SU-DHL-6 (cell line): Measurements from ENCODE around the gene EYS.

Experiments
- H2AFZ ChIP-seq: fragments of 200-600 bp; sonication (generic); 2 replicates; pipeline ENCODE4 v1.6.1; 2014; ENCODE audit warnings: low read depth, mild to moderate bottlenecking, moderate library complexity, mixed read lengths, antibody characterized with exemption, low read length; ENCODE audit not compliant: severe bottlenecking
- H3F3A ChIP-seq: fragments of 200-600 bp; shearing (Covaris generic); 2 replicates; pipeline ENCODE4 v1.6.0; 2016; ENCODE audit warnings: antibody characterized with exemption, mild to moderate bottlenecking; ENCODE audit not compliant: insufficient read depth
- H3K27ac ChIP-seq: fragments of 200-600 bp; sonication (generic); 2 replicates; pipeline ENCODE4 v1.5.1; 2016; ENCODE audit warnings: low read depth, mild to moderate bottlenecking, low read length, moderate library complexity, mixed read lengths
- H3K27me3 ChIP-seq: fragments of 200-600 bp; sonication (generic), shearing (Covaris generic); 2 replicates; pipeline ENCODE4 v1.6.0; 2014; ENCODE audit warnings: mild to moderate bottlenecking, low read length
- H3K36me3 ChIP-seq: fragments of 200-600 bp; sonication (generic); 2 replicates; pipeline ENCODE4 v1.6.1; 2014; ENCODE audit warnings: mild to moderate bottlenecking, low read length, mixed read lengths
- H3K4me2 ChIP-seq: fragments of 300-600, 200-600 bp; shearing (Covaris generic), sonication (generic); 2 replicates; pipeline ENCODE4 v1.6.0; 2014; ENCODE audit warnings: low read length, low read depth, mild to moderate bottlenecking; ENCODE audit not compliant: poor library complexity, severe bottlenecking
- H3K4me3 ChIP-seq: fragments of 200-600 bp; sonication (generic); 2 replicates; pipeline ENCODE4 v1.5.1; 2014; ENCODE audit warnings: antibody characterized with exemption, low read length, mild to moderate bottlenecking, mixed read lengths; ENCODE audit not compliant: insufficient read depth, poor library complexity, severe bottlenecking
- H3K79me2 ChIP-seq: fragments of 200-600 bp; sonication (generic); 2 replicates; pipeline ENCODE4 v1.6.1; 2014; ENCODE audit warnings: mild to moderate bottlenecking, low read length, moderate library complexity; ENCODE audit not compliant: insufficient read depth
- H3K9ac ChIP-seq: fragments of 200-600 bp; sonication (generic); 2 replicates; pipeline ENCODE4 v1.7.0; 2014; ENCODE audit warnings: mild to moderate bottlenecking, low read length
- H3K9me2 ChIP-seq: fragments of 200-600 bp; sonication (generic); replicated peaks from 2 replicates; pipeline ENCODE4 v1.6.1; 2014; ENCODE audit warnings: low read length; ENCODE audit not compliant: insufficient read depth
- H3K9me3 ChIP-seq: fragments of 200-600 bp; sonication (generic); 2 replicates; pipeline ENCODE4 v1.6.1; 2014; ENCODE audit warnings: low read length, mixed read lengths; ENCODE audit not compliant: insufficient read depth
- H4K20me1 ChIP-seq: fragments of 200-600 bp; sonication (generic); 2 replicates; pipeline ENCODE4 v1.6.1; 2014; ENCODE audit warnings: low read depth, mild to moderate bottlenecking, antibody characterized with exemption, low read length, moderate library complexity, mixed read lengths
- EZH2phosphoT487 ChIP-seq: fragments of 200-600 bp; sonication (generic), shearing (Covaris generic); conservative IDR thresholded peaks from 2 replicates; pipeline ENCODE4 v1.6.1; 2018; ENCODE audit warnings: mild to moderate bottlenecking, antibody characterized with exemption, low read length, moderate library complexity, mixed read lengths
- TF ChIP-seq, protein P1 (sequence below): fragments of 200-600 bp; sonication (generic); IDR thresholded peaks from one replicate; pipeline ENCODE4 v1.5.1; 2017; ENCODE audit warnings: antibody characterized with exemption, mild to moderate bottlenecking, low read length, moderate library complexity; ENCODE audit not compliant: insufficient read depth, poor library complexity, severe bottlenecking

EYS gene

GRCh38 chr6:64233746-64234145 is 1473.3 kb downstream of the EYS start:
- no peak overlapping the region for H3K4me3 ChIP-seq
- TF ChIP-seq EZH2phosphoT487, result no peak
- TF ChIP-seq, protein P1, sequence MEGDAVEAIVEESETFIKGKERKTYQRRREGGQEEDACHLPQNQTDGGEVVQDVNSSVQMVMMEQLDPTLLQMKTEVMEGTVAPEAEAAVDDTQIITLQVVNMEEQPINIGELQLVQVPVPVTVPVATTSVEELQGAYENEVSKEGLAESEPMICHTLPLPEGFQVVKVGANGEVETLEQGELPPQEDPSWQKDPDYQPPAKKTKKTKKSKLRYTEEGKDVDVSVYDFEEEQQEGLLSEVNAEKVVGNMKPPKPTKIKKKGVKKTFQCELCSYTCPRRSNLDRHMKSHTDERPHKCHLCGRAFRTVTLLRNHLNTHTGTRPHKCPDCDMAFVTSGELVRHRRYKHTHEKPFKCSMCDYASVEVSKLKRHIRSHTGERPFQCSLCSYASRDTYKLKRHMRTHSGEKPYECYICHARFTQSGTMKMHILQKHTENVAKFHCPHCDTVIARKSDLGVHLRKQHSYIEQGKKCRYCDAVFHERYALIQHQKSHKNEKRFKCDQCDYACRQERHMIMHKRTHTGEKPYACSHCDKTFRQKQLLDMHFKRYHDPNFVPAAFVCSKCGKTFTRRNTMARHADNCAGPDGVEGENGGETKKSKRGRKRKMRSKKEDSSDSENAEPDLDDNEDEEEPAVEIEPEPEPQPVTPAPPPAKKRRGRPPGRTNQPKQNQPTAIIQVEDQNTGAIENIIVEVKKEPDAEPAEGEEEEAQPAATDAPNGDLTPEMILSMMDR, result no peak
- no peaks in the 10 kb centered on the region for H3K79me2 ChIP-seq
- H2AFZ ChIP-seq, result no peak overlapping the region
- no peak overlapping the region for H3K9ac ChIP-seq
- H3K9me3 ChIP-seq, result no peaks in the 10 kb centered on the region
- H3K9me2 ChIP-seq, result no peaks in the 10 kb centered on the region
- no peaks in the 10 kb centered on the region for H4K20me1 ChIP-seq
- H3F3A ChIP-seq, result no peaks in the 10 kb centered on the region
- H3K36me3 ChIP-seq, result no peaks in the 10 kb centered on the region
- no peaks in the 10 kb centered on the region for H3K27me3 ChIP-seq
- H3K4me2 ChIP-seq, result no peak overlapping the region
- no peak overlapping the region for H3K27ac ChIP-seq

- H3K79me2 ChIP-seq, result no peaks in the 10 kb centered on the region
- no peak overlapping the region for H3K4me3 ChIP-seq
- H3K9ac ChIP-seq, result no peak overlapping the region
- no peaks in the 10 kb centered on the region for H3K36me3 ChIP-seq
- no peaks in the 10 kb centered on the region for H3F3A ChIP-seq
- H3K27me3 ChIP-seq, result no peaks in the 10 kb centered on the region
- H3K9me3 ChIP-seq, result no peaks in the 10 kb centered on the region
- H2AFZ ChIP-seq, result no peak overlapping the region
- no peak for TF ChIP-seq EZH2phosphoT487
- TF ChIP-seq, protein P1, result no peak
- no peak overlapping the region for H3K4me2 ChIP-seq
- no peaks in the 10 kb centered on the region for H4K20me1 ChIP-seq
- no peaks in the 10 kb centered on the region for H3K9me2 ChIP-seq
- no peak overlapping the region for H3K27ac ChIP-seq
These were observed 1475.1 kb downstream of the EYS start for GRCh38 chr6:64231928-64232327.

DNA sequence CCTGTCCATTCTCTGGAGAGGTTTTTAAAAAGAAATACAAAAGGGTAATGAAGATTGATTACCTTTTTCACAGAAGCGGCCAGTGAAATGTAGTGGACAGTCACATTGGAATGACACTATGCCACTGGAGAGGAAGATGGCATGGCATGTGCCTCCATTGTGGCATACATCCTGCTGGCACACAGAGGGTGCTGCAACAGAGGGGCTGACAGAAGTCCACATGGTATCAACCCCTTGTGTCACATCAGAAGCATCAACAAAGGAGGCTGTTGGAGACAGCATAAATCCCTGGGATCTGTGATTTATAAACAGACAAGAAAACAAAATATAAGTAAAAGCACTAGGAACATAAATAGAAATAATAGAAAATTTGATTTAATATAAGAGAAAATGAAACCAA is 1476.5 kb downstream of the EYS start:
- Histone ChIP-seq H3K9ac (no peak overlapping the region), H3K4me3 (no peak overlapping the region), H3K79me2 (no peaks in the 10 kb centered on the region), H3K27ac (no peak overlapping the region), H3K9me2 (no peaks in the 10 kb centered on the region), H3K36me3 (no peaks in the 10 kb centered on the region), H3K27me3 (no peaks in the 10 kb centered on the region), H4K20me1 (no peaks in the 10 kb centered on the region), H3K4me2 (no peak overlapping the region), H3F3A (no peaks in the 10 kb centered on the region), H3K9me3 (no peaks in the 10 kb centered on the region), H2AFZ (no peak overlapping the region)
- no peak for TF ChIP-seq EZH2phosphoT487
- TF ChIP-seq, protein P1, result no peak
